GM19372 (cell line): ENCODE results near the gene ANXA4.

Source experiments
- ATAC-seq: cut with Tn5 transposase; IDR thresholded peaks from one replicate; pipeline ENCODE4 v1.9.1; 2021; ENCODE audit warnings: mild to moderate bottlenecking, low read depth, moderate library complexity; ENCODE audit not compliant: unreplicated experiment

Gene ANXA4

GRCh38 chr2:69741575-69742321 lies at the start of gene ANXA4:
Gene ANXA4, plus strand, starts transcription at chr2:69742134. Its CDS starts 39,432 bp downstream, at chr2:69781566.
- peak; percentile 81 for ATAC-seq

- ATAC-seq = no peak
These were observed 49.5 kb upstream of the ANXA4 start for GRCh38 chr2:69692424-69692823.

GRCh38 chr2:69693059-69693774 lies 48.7 kb upstream of the ANXA4 start:
- ATAC-seq = no peak

GRCh38 chr2:69693775-69694450 lies 48.0 kb upstream of the ANXA4 start:
- ATAC-seq = no peak

GRCh38 chr2:69694894-69695849 lies 46.8 kb upstream of the ANXA4 start:
- ATAC-seq = no peak

GRCh38 chr2:69695850-69696216 lies 46.1 kb upstream of the ANXA4 start:
- ATAC-seq = no peak

GRCh38 chr2:69700381-69700780 lies 41.6 kb upstream of the ANXA4 start:
- no peak for ATAC-seq

GRCh38 chr2:69701100-69701945 lies 40.6 kb upstream of the ANXA4 start:
- ATAC-seq = no peak

- ATAC-seq = no peak
These were observed 38.7 kb upstream of the ANXA4 start for GRCh38 chr2:69703189-69703588.

GRCh38 chr2:69704446-69704845 lies 37.5 kb upstream of the ANXA4 start:
- ATAC-seq = no peak

- ATAC-seq = no peak
These were observed 32.6 kb upstream of the ANXA4 start for GRCh38 chr2:69709290-69709689.

GRCh38 chr2:69711971-69712370 lies 30.0 kb upstream of the ANXA4 start:
- no peak for ATAC-seq

- no peak for ATAC-seq
These were observed 27.9 kb upstream of the ANXA4 start for GRCh38 chr2:69714024-69714423.

- ATAC-seq = peak; percentile 78
These were observed 27.3 kb upstream of the ANXA4 start for GRCh38 chr2:69714539-69715220.

GRCh38 chr2:69715964-69716363 lies 26.0 kb upstream of the ANXA4 start:
- no peak for ATAC-seq

GRCh38 chr2:69716555-69717120 lies 25.3 kb upstream of the ANXA4 start:
- ATAC-seq = no peak

- no peak for ATAC-seq
These were observed 24.7 kb upstream of the ANXA4 start for GRCh38 chr2:69717186-69717585.

- ATAC-seq = no peak
These were observed 24.1 kb upstream of the ANXA4 start for GRCh38 chr2:69717861-69718273.
